Fibroblast of skin of abdomen (primary cell): ENCODE data around the gene KMO.
A peak's percentile ranks its signal among the peaks of the same experiment; 100 is the strongest.

Experiments used
- DNase-seq: peaks from one replicate; pipeline ENCODE4 v3.0.0-alpha.2; 2013

The KMO gene

GRCh38 chr1:241542199-241542907 lies 10.2 kb downstream of the KMO start:
- DNase-seq = no peak

- DNase-seq = no peak
Observed at GRCh38 chr1:241548008-241548407, 15.8 kb downstream of the KMO start.

- DNase-seq = no peak
Observed at GRCh38 chr1:241550318-241550717, 18.1 kb downstream of the KMO start.

- no peak for DNase-seq
Observed at GRCh38 chr1:241551759-241552638, 19.8 kb downstream of the KMO start.

GRCh38 chr1:241553886-241554592 lies 21.9 kb downstream of the KMO start:
- DNase-seq = no peak

DNA sequence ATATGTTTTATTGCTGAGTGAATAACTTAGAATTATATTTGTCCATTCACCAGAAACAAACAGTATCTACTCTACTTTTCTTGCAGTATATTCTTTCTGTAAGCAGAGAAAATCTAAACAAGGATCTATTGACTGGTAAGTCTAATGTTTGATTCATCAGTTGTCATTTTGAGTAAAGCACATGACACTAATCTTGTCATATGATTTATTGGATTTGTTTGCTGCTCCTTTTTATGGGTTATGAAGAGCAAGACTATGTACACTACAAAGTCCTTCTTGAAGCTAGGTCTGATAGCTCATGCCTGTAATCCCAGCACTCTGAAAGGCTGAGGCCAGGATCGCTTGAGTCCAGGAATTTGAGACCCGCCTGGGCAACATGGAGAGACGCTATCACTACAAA lies 23.3 kb downstream of the KMO start:
- no peak for DNase-seq

DNA sequence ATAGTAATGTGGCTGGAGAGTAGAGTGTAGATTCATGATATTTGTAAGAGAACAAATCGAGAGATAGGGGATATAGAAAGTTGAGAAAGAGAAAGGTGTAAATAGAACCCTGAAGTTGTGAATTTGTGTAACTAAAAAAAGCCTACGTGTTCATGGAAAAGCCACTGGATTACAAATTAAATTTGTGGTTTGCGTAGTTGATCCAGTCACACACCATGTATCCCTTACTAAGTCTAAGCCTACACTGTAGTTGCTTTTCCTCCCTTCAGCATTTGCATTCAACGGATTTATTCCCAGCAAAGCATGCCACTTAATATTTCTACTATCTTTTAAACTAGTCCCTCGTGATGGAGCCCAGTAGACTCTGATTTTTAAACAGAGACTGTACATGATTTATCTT lies 24.9 kb downstream of the KMO start:
- DNase-seq = no peak

- DNase-seq = no peak
Observed at GRCh38 chr1:241557551-241558193, 25.5 kb downstream of the KMO start.

DNA sequence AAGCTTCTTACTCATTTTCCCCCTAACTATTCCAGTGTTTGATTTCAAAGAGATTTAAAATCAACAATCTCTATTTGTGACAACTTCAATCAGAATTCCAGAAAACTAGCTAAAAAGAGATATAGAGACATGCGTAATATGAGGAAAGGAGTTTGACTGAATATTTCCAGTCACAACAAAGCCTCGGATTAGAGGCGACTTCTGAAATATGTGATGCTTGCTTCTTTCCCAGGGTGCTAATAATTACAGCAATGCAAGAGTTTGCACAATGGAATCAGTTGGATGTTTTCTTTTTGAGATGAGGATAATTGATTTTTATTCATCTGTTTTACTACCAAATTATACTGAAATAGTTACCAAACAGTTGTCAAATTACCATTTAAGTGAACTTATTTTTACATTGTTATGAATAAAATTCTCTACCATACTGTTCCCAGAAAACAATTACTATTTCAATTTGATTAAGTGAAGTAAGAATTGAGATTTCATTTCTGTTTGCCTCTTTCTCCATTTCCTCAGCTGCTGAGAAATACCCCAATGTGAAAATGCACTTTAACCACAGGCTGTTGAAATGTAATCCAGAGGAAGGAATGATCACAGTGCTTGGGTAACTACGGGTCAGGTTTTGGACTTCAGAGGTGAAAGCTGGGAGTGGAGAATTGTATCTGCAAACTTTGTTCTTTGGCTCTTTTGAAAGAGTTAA lies 28.1 kb downstream of the KMO start:
- no peak for DNase-seq

- no peak for DNase-seq
Observed at GRCh38 chr1:241560849-241561187, 28.6 kb downstream of the KMO start.

DNA sequence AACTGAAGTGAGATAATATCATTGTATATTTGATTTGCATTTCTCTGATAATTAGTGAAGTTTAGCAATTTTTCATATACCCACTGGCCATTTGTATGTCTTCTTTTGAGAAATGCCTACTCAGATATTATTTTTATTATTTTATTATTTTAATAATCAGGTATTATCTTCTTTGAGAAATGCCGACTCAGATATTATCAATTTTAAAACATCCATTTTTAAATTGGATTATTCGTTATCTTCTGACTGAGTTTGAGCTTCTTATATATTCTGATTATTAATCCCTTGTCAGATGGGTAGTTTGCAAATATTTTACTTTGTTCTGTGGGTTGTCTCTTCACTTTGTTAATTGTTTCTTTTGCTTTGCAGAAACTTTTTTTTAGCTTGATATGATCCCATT lies 37.7 kb downstream of the KMO start:
- DNase-seq = no peak

DNA sequence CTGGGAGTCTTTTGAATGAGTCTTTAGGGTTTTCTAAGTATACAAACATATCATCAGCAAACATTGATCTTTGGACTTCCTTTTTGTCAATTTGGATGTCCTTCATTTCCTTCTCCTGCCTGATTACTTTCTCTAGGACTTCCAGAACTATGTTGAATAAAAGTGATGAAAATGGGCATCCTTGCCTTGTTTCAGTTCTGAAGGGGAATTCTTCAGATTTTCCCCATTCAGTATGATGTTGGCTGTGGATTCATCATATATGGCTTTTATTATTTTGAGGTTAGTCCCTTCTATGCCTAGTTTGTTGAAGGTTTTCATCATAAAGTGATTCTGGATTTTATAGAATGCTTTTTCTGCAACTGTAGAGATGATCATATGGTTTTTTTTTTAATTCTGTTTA lies 42.0 kb downstream of the KMO start:
- no peak for DNase-seq

GRCh38 chr1:241579434-241579833 lies 47.3 kb downstream of the KMO start:
- DNase-seq = no peak

GRCh38 chr1:241582921-241583321 lies 50.7 kb downstream of the KMO start:
- no peak for DNase-seq

- no peak for DNase-seq
Observed at GRCh38 chr1:241586905-241587512, 54.8 kb downstream of the KMO start.

GRCh38 chr1:241589521-241589920 lies 57.3 kb downstream of the KMO start:
- DNase-seq = no peak

DNA sequence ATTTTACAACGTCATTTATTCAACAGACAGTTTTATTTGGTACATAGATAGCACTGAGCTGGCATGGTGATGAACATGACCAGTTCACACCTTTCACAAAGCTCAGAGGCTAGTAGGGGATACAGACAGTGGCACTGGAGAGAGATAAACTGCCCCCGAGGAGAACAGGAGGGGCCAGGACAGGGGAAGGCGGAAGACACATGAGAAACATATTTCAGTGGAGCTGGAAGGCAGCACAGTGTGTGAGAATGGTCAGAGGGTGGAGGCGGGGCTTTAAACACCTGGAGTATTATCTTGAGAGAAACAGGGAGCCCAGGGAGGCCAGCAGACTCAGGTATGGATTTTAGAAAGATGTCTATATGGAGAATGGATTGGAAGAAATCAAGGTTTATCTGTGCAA lies 58.5 kb downstream of the KMO start:
- no peak for DNase-seq

- DNase-seq = no peak
Observed at GRCh38 chr1:241591317-241591716, 59.1 kb downstream of the KMO start.

- no peak for DNase-seq
Observed at GRCh38 chr1:241591736-241592135, 59.6 kb downstream of the KMO start.

- peak; percentile 61 for DNase-seq
Observed at GRCh38 chr1:241592273-241592958, 60.2 kb downstream of the KMO start.

GRCh38 chr1:241593186-241593585 lies 61.0 kb downstream of the KMO start:
- DNase-seq = no peak
